DOHH2 (cell line): ENCODE data around the gene COL27A1.

Experiments
- CTCF ChIP-seq: fragments of 200-600 bp; sonication (generic); IDR thresholded peaks from one replicate; pipeline ENCODE4 v1.5.1; 2014; ENCODE audit warnings: antibody characterized with exemption, mild to moderate bottlenecking, low read depth, low read length; ENCODE audit not compliant: poor library complexity, severe bottlenecking
- EZH2phosphoT487 ChIP-seq: fragments of 200-600 bp; sonication (generic); IDR thresholded peaks from 2 replicates; pipeline ENCODE4 v1.6.1; 2017; ENCODE audit warnings: borderline replicate concordance, mild to moderate bottlenecking, antibody characterized with exemption, low read length, moderate library complexity, mixed read lengths

- TF ChIP-seq CTCF (no peak), EZH2phosphoT487 (no peak)
Observed at GRCh38 chr9:114226246-114227055, 71.1 kb downstream of the COL27A1 start.
